PC-9 (cell line): ENCODE data around the gene SYNJ1. TPM values are rescaled to one million over a fixed set of nuclear protein-coding genes. Genes with fewer than 3 reads are reported as not detected.

ENCODE experiments used
- Bru-seq: library from RNA; stranded (reverse); fragments of 400-500 nt; gene quantifications from one replicate; lab custom pipeline; 2021; lab: Mats Ljungman, UMichigan
- BruChase-seq, 2 experiments: library from RNA; stranded (reverse); fragments of 400-500 nt; gene quantifications; one replicate each; lab custom pipeline; 2021; lab: Mats Ljungman, UMichigan
- BruUV-seq: library from RNA; stranded (reverse); fragments of 400-500 nt; replicated peaks from 2 replicates; lab custom pipeline; 2021; lab: Mats Ljungman, UMichigan
- CTCF ChIA-PET: fragments of 300-600 bp; sonication (Branson Sonifier 250); formaldehyde crosslinking; loops from one replicate; lab custom pipeline; 2022; ENCODE audit warnings: antibody characterized with exemption; lab: Charles Lee
- POLR2A ChIA-PET: fragments of 300-600 bp; sonication (Branson Sonifier 250); formaldehyde crosslinking; loops from one replicate; lab custom pipeline; 2022; ENCODE audit warnings: antibody characterized with exemption; ENCODE audit not compliant: unreplicated experiment; lab: Charles Lee
- DNase-seq, 2 experiments: peaks; one replicate each; pipeline versions ENCODE4 v3.0.0 to v3.0.0-alpha.2; 2015 to 2022; ENCODE audit warnings: mixed read lengths in 1 of 2
- H2AFZ ChIP-seq: fragments of 200-600 bp; sonication (generic); 2 replicates; pipeline ENCODE4 v1.8.1; 2017; ENCODE audit warnings: antibody characterized with exemption
- H3F3A ChIP-seq: fragments of 200-600 bp; sonication (generic); 2 replicates; pipeline ENCODE4 v1.8.1; 2017; ENCODE audit warnings: antibody characterized with exemption, mild to moderate bottlenecking, low read depth; ENCODE audit not compliant: insufficient read depth
- H3K27ac ChIP-seq: fragments of 200-600 bp; sonication (generic); 2 replicates; pipeline ENCODE4 v1.6.1; 2016; ENCODE audit warnings: mixed run types
- H3K27me3 ChIP-seq: fragments of 200-600 bp; sonication (generic); 2 replicates; pipeline ENCODE4 v1.6.1; 2016; ENCODE audit warnings: low read depth, mixed run types; ENCODE audit not compliant: insufficient read depth
- H3K36me3 ChIP-seq: fragments of 200-600 bp; sonication (generic); 2 replicates; pipeline ENCODE4 v1.6.1; 2016; ENCODE audit warnings: low read depth, mixed run types
- H3K4me1 ChIP-seq: fragments of 200-600 bp; sonication (generic); replicated peaks from 2 replicates; pipeline ENCODE4 v1.6.1; 2016; ENCODE audit warnings: mixed run types; ENCODE audit not compliant: insufficient read depth
- H3K4me2 ChIP-seq: fragments of 200-600 bp; sonication (generic); 2 replicates; pipeline ENCODE4 v1.6.1; 2017; ENCODE audit warnings: mixed run types
- H3K4me3 ChIP-seq: fragments of 200-600 bp; sonication (generic); 2 replicates; pipeline ENCODE4 v1.6.1; 2016; ENCODE audit warnings: mixed run types
- H3K79me2 ChIP-seq: fragments of 200-600 bp; sonication (generic); 2 replicates; pipeline ENCODE4 v1.6.1; 2017; ENCODE audit warnings: low read depth, mixed run types
- H3K9me2 ChIP-seq: fragments of 200-600 bp; sonication (generic); 2 replicates; pipeline ENCODE4 v1.8.1; 2017; ENCODE audit warnings: mild to moderate bottlenecking; ENCODE audit not compliant: insufficient read depth
- H3K9me3 ChIP-seq: fragments of 200-600 bp; sonication (generic); 2 replicates; pipeline ENCODE4 v1.8.1; 2016; ENCODE audit warnings: low read depth; ENCODE audit not compliant: insufficient read depth
- H4K20me1 ChIP-seq: fragments of 200-600 bp; sonication (generic); 2 replicates; pipeline ENCODE4 v1.8.1; 2017; ENCODE audit not compliant: insufficient read depth
- EZH2 ChIP-seq: fragments of 200-600 bp; sonication (generic); IDR thresholded peaks from 2 replicates; pipeline ENCODE4 v1.8.0; 2017; ENCODE audit warnings: antibody characterized with exemption, low read depth
- intact Hi-C: fragments of 100-400 bp; cut with micrococcal nuclease; formaldehyde crosslinking; loops from one replicate; pipeline ENCODE4 v1.10.0; 2022; ENCODE audit not compliant: unreplicated experiment
- long read RNA-seq: library from polyadenylated mRNA; stranded (forward); transcript quantifications from one replicate; pipeline ENCODE4 v2.0.0, GENCODE V29; 2022
- total RNA-seq: library from RNA; stranded (reverse); gene quantifications from 2 replicates; pipeline ENCODE4 v1.2.3, GENCODE V29; 2021
- TF ChIP-seq, protein P1 (sequence below): fragments of 200-600 bp; sonication (generic); conservative IDR thresholded peaks from 2 replicates; pipeline ENCODE4 v1.6.1; 2017; ENCODE audit warnings: mixed run types, antibody characterized with exemption, mild to moderate bottlenecking, moderate library complexity

The SYNJ1 gene, protein sequence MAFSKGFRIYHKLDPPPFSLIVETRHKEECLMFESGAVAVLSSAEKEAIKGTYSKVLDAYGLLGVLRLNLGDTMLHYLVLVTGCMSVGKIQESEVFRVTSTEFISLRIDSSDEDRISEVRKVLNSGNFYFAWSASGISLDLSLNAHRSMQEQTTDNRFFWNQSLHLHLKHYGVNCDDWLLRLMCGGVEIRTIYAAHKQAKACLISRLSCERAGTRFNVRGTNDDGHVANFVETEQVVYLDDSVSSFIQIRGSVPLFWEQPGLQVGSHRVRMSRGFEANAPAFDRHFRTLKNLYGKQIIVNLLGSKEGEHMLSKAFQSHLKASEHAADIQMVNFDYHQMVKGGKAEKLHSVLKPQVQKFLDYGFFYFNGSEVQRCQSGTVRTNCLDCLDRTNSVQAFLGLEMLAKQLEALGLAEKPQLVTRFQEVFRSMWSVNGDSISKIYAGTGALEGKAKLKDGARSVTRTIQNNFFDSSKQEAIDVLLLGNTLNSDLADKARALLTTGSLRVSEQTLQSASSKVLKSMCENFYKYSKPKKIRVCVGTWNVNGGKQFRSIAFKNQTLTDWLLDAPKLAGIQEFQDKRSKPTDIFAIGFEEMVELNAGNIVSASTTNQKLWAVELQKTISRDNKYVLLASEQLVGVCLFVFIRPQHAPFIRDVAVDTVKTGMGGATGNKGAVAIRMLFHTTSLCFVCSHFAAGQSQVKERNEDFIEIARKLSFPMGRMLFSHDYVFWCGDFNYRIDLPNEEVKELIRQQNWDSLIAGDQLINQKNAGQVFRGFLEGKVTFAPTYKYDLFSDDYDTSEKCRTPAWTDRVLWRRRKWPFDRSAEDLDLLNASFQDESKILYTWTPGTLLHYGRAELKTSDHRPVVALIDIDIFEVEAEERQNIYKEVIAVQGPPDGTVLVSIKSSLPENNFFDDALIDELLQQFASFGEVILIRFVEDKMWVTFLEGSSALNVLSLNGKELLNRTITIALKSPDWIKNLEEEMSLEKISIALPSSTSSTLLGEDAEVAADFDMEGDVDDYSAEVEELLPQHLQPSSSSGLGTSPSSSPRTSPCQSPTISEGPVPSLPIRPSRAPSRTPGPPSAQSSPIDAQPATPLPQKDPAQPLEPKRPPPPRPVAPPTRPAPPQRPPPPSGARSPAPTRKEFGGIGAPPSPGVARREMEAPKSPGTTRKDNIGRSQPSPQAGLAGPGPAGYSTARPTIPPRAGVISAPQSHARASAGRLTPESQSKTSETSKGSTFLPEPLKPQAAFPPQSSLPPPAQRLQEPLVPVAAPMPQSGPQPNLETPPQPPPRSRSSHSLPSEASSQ (N-terminal part only)
- total RNA-seq, result 3.3 and 4.8 TPM in 2 replicates
- Bru-seq, nascent RNA, result percentile 52 among the genes with signal in this experiment
- percentile 44 among the genes with signal in this experiment for BruChase-seq, experiment 1, labeled RNA remaining after a 2-hour chase
- BruChase-seq, experiment 2, labeled RNA remaining after a 6-hour chase, result percentile 52 among the genes with signal in this experiment
- long read RNA-seq, full-length matches to known transcripts, result 1 of 1 reads
- long read RNA-seq, partial matches to known transcripts, result 0 of 1 reads
- long read RNA-seq, other reads (novel, unspliced or antisense), result 0 of 1 reads

DNA sequence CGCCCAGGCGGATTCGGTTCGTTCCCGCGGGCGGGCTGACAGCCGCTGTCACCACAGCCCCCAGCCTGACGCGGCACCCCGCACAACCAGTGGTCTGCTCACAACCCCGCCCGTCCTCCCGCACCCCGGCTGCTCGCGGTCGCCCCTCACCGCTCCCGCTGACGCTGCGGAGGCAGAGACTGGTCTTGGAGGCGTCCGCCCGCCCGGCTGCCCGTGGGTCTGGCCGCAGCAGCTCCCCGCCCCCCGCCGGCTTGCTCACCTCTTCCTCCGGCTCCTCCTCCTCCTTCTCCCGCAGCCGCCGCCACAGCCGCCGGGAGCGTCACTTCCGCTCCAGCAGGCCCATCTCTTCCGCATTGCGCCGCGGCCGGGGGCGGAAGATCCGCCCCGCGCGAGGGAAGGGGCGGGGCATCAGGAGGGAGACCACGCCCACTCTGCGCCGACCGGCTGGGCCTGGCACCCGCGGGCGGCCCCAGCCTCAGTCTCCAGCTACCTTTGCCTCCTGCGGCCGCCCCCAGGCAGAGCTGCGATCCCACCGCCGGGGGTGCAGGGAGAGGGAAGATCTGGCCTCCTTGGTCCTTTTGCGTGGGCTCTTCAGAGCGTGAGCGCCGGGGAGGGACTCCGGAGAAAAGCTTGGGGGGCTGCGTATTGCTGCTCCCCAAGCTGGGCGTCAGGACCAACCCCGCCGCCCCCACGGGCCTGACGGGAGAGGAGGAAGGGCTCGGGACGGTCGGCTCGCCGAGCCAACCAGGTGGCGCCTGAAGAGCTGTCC, at the start of gene SYNJ1:
Gene SYNJ1 (minus strand): TSS at position 327 of the 769 bp plus-strand sequence. CDS start 1,118 bp downstream, outside the sequence.
- no peaks in the 10 kb centered on the region for H3K27me3 ChIP-seq

DNA sequence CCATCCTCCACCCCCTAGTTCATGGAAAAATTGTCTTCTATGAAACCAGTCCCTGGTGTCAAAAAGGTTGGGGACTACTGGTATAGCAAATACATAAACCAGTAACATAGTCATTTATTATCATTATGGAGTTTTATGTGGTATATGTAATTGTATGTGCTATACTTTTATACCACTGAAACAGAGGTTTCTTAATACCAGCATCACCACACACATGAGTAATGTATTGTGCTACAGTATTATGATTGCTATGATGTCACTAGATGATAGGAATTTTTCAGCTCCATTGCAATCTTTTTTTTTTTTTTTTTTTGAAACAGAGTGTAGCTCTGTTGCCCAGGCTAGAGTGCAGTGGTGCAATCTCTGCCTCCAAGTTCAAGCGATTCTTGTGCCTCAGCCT, 49.5 kb upstream of the SYNJ1 start:
- intact Hi-C loops, result no loop called here
- POLR2A ChIA-PET, result no interaction called here
- H3K36me3 ChIP-seq, result no peaks in the 10 kb centered on the region
- no peak for DNase-seq
- no peaks in the 10 kb centered on the region for H3K27me3 ChIP-seq
- no peak overlapping the region for H3K27ac ChIP-seq
- H3K4me2 ChIP-seq, result no peak overlapping the region
- no peak overlapping the region for H2AFZ ChIP-seq
- CTCF ChIA-PET, result no interaction called here
- H3K9me2 ChIP-seq, result no peaks in the 10 kb centered on the region
- H4K20me1 ChIP-seq, result no peaks in the 10 kb centered on the region
- BruUV-seq, result no TSS peak
- H3K9me3 ChIP-seq, result no peaks in the 10 kb centered on the region
- no peaks in the 10 kb centered on the region for H3K79me2 ChIP-seq
- H3K4me1 ChIP-seq, result peaks cover 5% of the 10 kb centered on the region
- H3F3A ChIP-seq, result peaks cover 4% of the 10 kb centered on the region; the same call in 1 of the 2 replicates
- no peak overlapping the region for H3K4me3 ChIP-seq
- TF ChIP-seq EZH2, result no peak
- TF ChIP-seq, protein P1, sequence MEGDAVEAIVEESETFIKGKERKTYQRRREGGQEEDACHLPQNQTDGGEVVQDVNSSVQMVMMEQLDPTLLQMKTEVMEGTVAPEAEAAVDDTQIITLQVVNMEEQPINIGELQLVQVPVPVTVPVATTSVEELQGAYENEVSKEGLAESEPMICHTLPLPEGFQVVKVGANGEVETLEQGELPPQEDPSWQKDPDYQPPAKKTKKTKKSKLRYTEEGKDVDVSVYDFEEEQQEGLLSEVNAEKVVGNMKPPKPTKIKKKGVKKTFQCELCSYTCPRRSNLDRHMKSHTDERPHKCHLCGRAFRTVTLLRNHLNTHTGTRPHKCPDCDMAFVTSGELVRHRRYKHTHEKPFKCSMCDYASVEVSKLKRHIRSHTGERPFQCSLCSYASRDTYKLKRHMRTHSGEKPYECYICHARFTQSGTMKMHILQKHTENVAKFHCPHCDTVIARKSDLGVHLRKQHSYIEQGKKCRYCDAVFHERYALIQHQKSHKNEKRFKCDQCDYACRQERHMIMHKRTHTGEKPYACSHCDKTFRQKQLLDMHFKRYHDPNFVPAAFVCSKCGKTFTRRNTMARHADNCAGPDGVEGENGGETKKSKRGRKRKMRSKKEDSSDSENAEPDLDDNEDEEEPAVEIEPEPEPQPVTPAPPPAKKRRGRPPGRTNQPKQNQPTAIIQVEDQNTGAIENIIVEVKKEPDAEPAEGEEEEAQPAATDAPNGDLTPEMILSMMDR, result no peak

More for the DNA sequence above, at the start of gene SYNJ1:
- peak; percentile 75 to 93 for DNase-seq
- H3K36me3 ChIP-seq, result no peaks in the 10 kb centered on the region
- ChIA-PET CTCF (no interaction called here), POLR2A (interaction anchor here (0.7 kb wide), 1 partner anchor 74 kb away, joined by 4 read pairs; no protein-coding TSS in a partner anchor)
- intact Hi-C loops, result loop anchor here (1.0 to 5.0 kb wide), 3 partner anchors 44 to 116 kb away; partner anchors contain the start of gene CFAP298
- no peaks in the 10 kb centered on the region for H3K9me2 ChIP-seq
- H3K27ac ChIP-seq, result peak within 1 kb of the TSS; percentile 37; the same call in 1 of the 2 replicates
- H3K4me2 ChIP-seq, result peak within 1 kb of the TSS; percentile 90
- peak within 1 kb of the TSS; percentile 71 for H3K4me3 ChIP-seq
- H4K20me1 ChIP-seq, result no peaks in the 10 kb centered on the region
- H3F3A ChIP-seq, result peaks cover 11% of the 10 kb centered on the region; the same call in 1 of the 2 replicates
- H3K79me2 ChIP-seq, result no peaks in the 10 kb centered on the region
- H3K4me1 ChIP-seq, result peaks cover 14% of the 10 kb centered on the region
- peak within 1 kb of the TSS; percentile 86 for H2AFZ ChIP-seq
- no peak for TF ChIP-seq EZH2
- TF ChIP-seq, protein P1, result no peak
- no peaks in the 10 kb centered on the region for H3K9me3 ChIP-seq
- BruUV-seq, result no TSS peak
